GM23338 (cell line): ENCODE results near the gene NEURL1. TPM values are rescaled to one million over a fixed set of nuclear protein-coding genes. Genes with fewer than 3 reads are reported as not detected.

Experiments used
- ATAC-seq: fragments of 200-7000 bp; cut with Tn5 transposase; 3 replicates; pipeline ENCODE4 v1.9.1; 2020
- DNase-seq: peaks from one replicate; pipeline ENCODE4 v3.0.0-alpha.2; 2015; ENCODE audit warnings: low spot score
- H2AFZ ChIP-seq: fragments of 200-600 bp; sonication (generic); 2 replicates; pipeline ENCODE4 v1.8.0; 2016; ENCODE audit warnings: antibody characterized with exemption, mild to moderate bottlenecking, moderate library complexity
- H3F3A ChIP-seq: fragments of 200-600 bp; sonication (generic); replicated peaks from 2 replicates; pipeline ENCODE4 v1.8.0; 2017; ENCODE audit warnings: antibody characterized with exemption, mixed run types, low read depth
- H3K27ac ChIP-seq: fragments of 200-600 bp; sonication (generic); 2 replicates; pipeline ENCODE4 v1.6.1; 2016; ENCODE audit warnings: low read depth
- H3K27me3 ChIP-seq: fragments of 200-600 bp; sonication (generic); 2 replicates; pipeline ENCODE4 v1.8.0; 2016; ENCODE audit warnings: mild to moderate bottlenecking, mixed run types, moderate library complexity; ENCODE audit not compliant: insufficient read depth
- H3K36me3 ChIP-seq: fragments of 200-600 bp; sonication (generic); 2 replicates; pipeline ENCODE4 v1.8.0; 2016; ENCODE audit warnings: mild to moderate bottlenecking; ENCODE audit not compliant: insufficient read depth
- H3K4me1 ChIP-seq: fragments of 200-600 bp; sonication (generic); 2 replicates; pipeline ENCODE4 v1.8.0; 2016; ENCODE audit warnings: mild to moderate bottlenecking, moderate library complexity; ENCODE audit not compliant: insufficient read depth
- H3K4me2 ChIP-seq: fragments of 200-600 bp; sonication (generic); 2 replicates; pipeline ENCODE4 v1.7.1; 2017; ENCODE audit warnings: mixed run types
- H3K4me3 ChIP-seq: fragments of 200-600 bp; sonication (generic); 2 replicates; pipeline ENCODE4 v1.6.1; 2016; ENCODE audit warnings: mixed run types
- H3K79me2 ChIP-seq: fragments of 200-600 bp; sonication (generic); replicated peaks from 2 replicates; pipeline ENCODE4 v1.8.0; 2017; ENCODE audit warnings: mild to moderate bottlenecking; ENCODE audit not compliant: insufficient read depth
- H3K9me2 ChIP-seq: fragments of 200-600 bp; sonication (generic); 2 replicates; pipeline ENCODE4 v1.8.0; 2017; ENCODE audit not compliant: insufficient read depth
- H4K20me1 ChIP-seq: fragments of 200-600 bp; sonication (generic); replicated peaks from 2 replicates; pipeline ENCODE4 v1.8.0; 2017; ENCODE audit warnings: mild to moderate bottlenecking; ENCODE audit not compliant: insufficient read depth
- H3K27ac Mint-ChIP-seq: 2 replicates; pipeline ENCODE4 v1.8.0; 2020; ENCODE audit warnings: inconsistent platforms, mild to moderate bottlenecking, moderate library complexity, mixed read lengths
- H3K27me3 Mint-ChIP-seq: 3 replicates; pipeline ENCODE4 v1.8.0; 2022; ENCODE audit warnings: low read depth, mild to moderate bottlenecking, moderate library complexity, mixed read lengths, inconsistent platforms; ENCODE audit not compliant: insufficient read depth, poor library complexity
- H3K36me3 Mint-ChIP-seq: 3 replicates; pipeline ENCODE4 v1.8.0; 2021; ENCODE audit warnings: low read depth, mild to moderate bottlenecking, inconsistent platforms, moderate library complexity, mixed read lengths
- H3K4me1 Mint-ChIP-seq: 3 replicates; pipeline ENCODE4 v1.8.0; 2020; ENCODE audit warnings: mild to moderate bottlenecking, inconsistent platforms, mixed read lengths
- H3K4me3 Mint-ChIP-seq: 3 replicates; pipeline ENCODE4 v1.8.0; 2021; ENCODE audit warnings: moderate library complexity, mild to moderate bottlenecking, inconsistent platforms, mixed read lengths
- H3K9me3 Mint-ChIP-seq: 3 replicates; pipeline ENCODE4 v1.8.0; 2020; ENCODE audit warnings: moderate library complexity, mild to moderate bottlenecking, inconsistent platforms, mixed read lengths
- CREB1 ChIP-seq: fragments of 250-450 bp; sonication (Bioruptor Pico); IDR thresholded peaks from 2 replicates; pipeline ENCODE4 v1.5.0; 2020; ENCODE audit warnings: low read depth, mild to moderate bottlenecking, moderate library complexity
- CTCF ChIP-seq, 2 experiments: fragments of 200-600 bp in 1 of 2; sonication (generic) in 1 of 2; conservative IDR thresholded peaks; 2 replicates each; pipeline versions ENCODE4 v1.5.1 to v1.6.1; 2016 to 2017; ENCODE audit warnings: antibody characterized with exemption in 2 of 2, low read depth in 2 of 2, mild to moderate bottlenecking in 2 of 2, moderate library complexity in 1 of 2
- ETS1 ChIP-seq: IDR thresholded peaks from 2 replicates; pipeline ENCODE4 v1.6.1; 2016; ENCODE audit warnings: antibody characterized with exemption
- EZH2 ChIP-seq: fragments of 200-600 bp; sonication (generic); IDR thresholded peaks from one replicate; pipeline ENCODE4 v1.8.0; 2017; ENCODE audit warnings: antibody characterized with exemption, mild to moderate bottlenecking, low read depth; ENCODE audit not compliant: unreplicated experiment
- EZH2phosphoT487 ChIP-seq: fragments of 200-600 bp; sonication (generic); IDR thresholded peaks from one replicate; pipeline ENCODE4 v1.8.1; 2018; ENCODE audit warnings: antibody characterized with exemption; ENCODE audit not compliant: unreplicated experiment
- JUNB ChIP-seq: IDR thresholded peaks from one replicate; pipeline ENCODE4 v1.6.1; 2016; ENCODE audit warnings: antibody characterized with exemption; ENCODE audit not compliant: unreplicated experiment
- NANOG ChIP-seq: IDR thresholded peaks from 2 replicates; pipeline ENCODE4 v1.6.1; 2016; ENCODE audit warnings: antibody characterized with exemption, borderline replicate concordance
- POLR2AphosphoS5 ChIP-seq: IDR thresholded peaks from 2 replicates; pipeline ENCODE4 v1.6.1; 2016; ENCODE audit warnings: antibody characterized with exemption, low read depth
- REST ChIP-seq: IDR thresholded peaks from one replicate; pipeline ENCODE4 v1.6.1; 2018; ENCODE audit warnings: antibody characterized with exemption; ENCODE audit not compliant: unreplicated experiment
- STAT1 ChIP-seq: IDR thresholded peaks from one replicate; pipeline ENCODE4 v1.6.1; 2016; ENCODE audit warnings: antibody characterized with exemption; ENCODE audit not compliant: unreplicated experiment
- ZNF114 ChIP-seq: fragments of 250-450 bp; sonication (Bioruptor Pico); IDR thresholded peaks from 2 replicates; pipeline ENCODE4 v1.5.0; 2020; ENCODE audit warnings: mild to moderate bottlenecking, moderate library complexity
- ZNF331 ChIP-seq: fragments of 250-450 bp; sonication (Bioruptor Pico); IDR thresholded peaks from 2 replicates; pipeline ENCODE4 v1.5.0; 2020; ENCODE audit warnings: low read depth, mild to moderate bottlenecking, moderate library complexity
- ZNF462 ChIP-seq: fragments of 250-450 bp; sonication (Bioruptor Pico); IDR thresholded peaks from 2 replicates; pipeline ENCODE4 v1.5.0; 2020; ENCODE audit warnings: mild to moderate bottlenecking, moderate library complexity
- polyA plus RNA-seq: library from polyadenylated mRNA; unstranded; fragments of >200 nt; fragmentation: Nextera tagmentation; extraction: Ambion mirVana; gene quantifications from 2 replicates; pipeline ENCODE4 v1.2.1, GENCODE V29; 2016
- total RNA-seq: library from RNA; depleted of rRNA; stranded (reverse); fragments of >200 nt; shearing (Covaris generic); gene quantifications from 2 replicates; pipeline ENCODE4 v1.2.3, GENCODE V29; 2014

The NEURL1 gene
- total and polyA plus RNA-seq, 2 experiments from 2014 or later = 0.82 to 1.1 TPM

- H3K4me2 ChIP-seq = no peak overlapping the region
- no peaks in the 10 kb centered on the region for H3K36me3 ChIP-seq
- no peaks in the 10 kb centered on the region for H3K27me3 ChIP-seq
- Mint-ChIP-seq H3K4me1 (peaks cover 13% of the 10 kb centered on the region), H3K27me3 (peaks cover 9% of the 10 kb centered on the region), H3K36me3 (peaks cover 8% of the 10 kb centered on the region; the same call in 2 of the 3 replicates), H3K4me3 (no peak overlapping the region), H3K9me3 (no peaks in the 10 kb centered on the region; the same call in 2 of the 3 replicates), H3K27ac (no peak overlapping the region)
- H3K9me2 ChIP-seq = no peaks in the 10 kb centered on the region
- H3F3A ChIP-seq = no peaks in the 10 kb centered on the region
- H3K79me2 ChIP-seq = no peaks in the 10 kb centered on the region
- H3K4me3 ChIP-seq = no peak overlapping the region
- H4K20me1 ChIP-seq = no peaks in the 10 kb centered on the region
- no peak for ATAC-seq
- H3K27ac ChIP-seq = no peak overlapping the region
- no peak overlapping the region for H2AFZ ChIP-seq
- no peak for DNase-seq
- TF ChIP-seq ZNF331 = no peak
- TF ChIP-seq ZNF462 (CRISPR knock-in tag) = no peak
- no peak for TF ChIP-seq EZH2phosphoT487
- no peak for TF ChIP-seq POLR2AphosphoS5
- no peak for TF ChIP-seq EZH2
- no peak for TF ChIP-seq JUNB
- no peak for TF ChIP-seq ZNF114
- no peak for TF ChIP-seq REST
- no peak for TF ChIP-seq ETS1
- TF ChIP-seq CTCF (conservative IDR thresholded peaks at IDR 0.05; ENCODE audit: low read depth in 2 of 2) = no peak
- no peak for TF ChIP-seq NANOG
- no peak for TF ChIP-seq STAT1
- TF ChIP-seq CREB1 (CRISPR knock-in tag) = no peak
- H3K4me1 ChIP-seq = no peaks in the 10 kb centered on the region
Measured at GRCh38 chr10:103613616-103614015, 120.1 kb downstream of the NEURL1 start.
